Measurements from ENCODE around the gene NXPH1. TPM values are rescaled to one million over a fixed set of nuclear protein-coding genes. Genes with fewer than 3 reads are reported as not detected.

Gene NXPH1
- total and polyA plus RNA-seq, 7 donors: not detected

- Histone ChIP-seq H3K4me3 (no peak overlapping the region), H3K27ac (no peak overlapping the region), H3K27me3 (ENCODE audit: insufficient read depth in 3 of 3, low read length in 2 of 3) (no peaks in the 10 kb centered on the region), H3K9me3 (peaks cover 11% of the 10 kb centered on the region), H3K4me1 (no peaks in the 10 kb centered on the region), H3K36me3 (ENCODE audit: insufficient read depth in 1 of 2, low read depth in 1 of 2) (no peaks in the 10 kb centered on the region)
- intact Hi-C loops (cut with DNase I): no loop called here
- DNase-seq (peak in 1 of 2 donors; percentile 9), ATAC-seq (no peak)
- no peak for TF ChIP-seq CTCF (IDR thresholded peaks at IDR 0.05)
- WGBS, 3 donors: 10 to 24% (median 12%) methylated on average over 4 of the region's 4 CpGs
These were observed 48.5 kb downstream of the NXPH1 start for GRCh38 chr7:8481752-8482446.

- intact Hi-C loops (cut with DNase I): no loop called here
- H3K36me3 ChIP-seq (ENCODE audit: insufficient read depth in 1 of 2, low read depth in 1 of 2): no peaks in the 10 kb centered on the region
- TF ChIP-seq CTCF (IDR thresholded peaks at IDR 0.05): no peak
- H3K27me3 ChIP-seq (ENCODE audit: insufficient read depth in 3 of 3, low read length in 2 of 3): no peaks in the 10 kb centered on the region
- no peak overlapping the region for H3K27ac ChIP-seq
- H3K4me1 ChIP-seq: no peaks in the 10 kb centered on the region
- H3K9me3 ChIP-seq: no peaks in the 10 kb centered on the region
- ATAC-seq (no peak), DNase-seq (no peak)
- H3K4me3 ChIP-seq: no peak overlapping the region
- 81 to 83% (median 83%) methylated on average over 4 of the region's 4 CpGs for WGBS, 3 donors
These were observed 57.1 kb downstream of the NXPH1 start for GRCh38 chr7:8490391-8491045.

- no peak for DNase-seq
- Histone ChIP-seq H3K9me3 (no peaks in the 10 kb centered on the region), H3K27ac (no peak overlapping the region), H3K36me3 (ENCODE audit: insufficient read depth in 1 of 2, low read depth in 1 of 2) (no peaks in the 10 kb centered on the region), H3K27me3 (ENCODE audit: insufficient read depth in 3 of 3, low read length in 2 of 3) (no peaks in the 10 kb centered on the region), H3K4me3 (no peak overlapping the region), H3K4me1 (no peaks in the 10 kb centered on the region)
- WGBS, 3 donors: 41 to 55% (median 42%) methylated on average over 3 of the region's 3 CpGs
- no peak for ATAC-seq
- TF ChIP-seq CTCF (IDR thresholded peaks at IDR 0.05): no peak
- intact Hi-C loops (cut with DNase I): no loop called here
These were observed 57.7 kb downstream of the NXPH1 start for GRCh38 chr7:8491106-8491505.

GRCh38 chr7:8491544-8492489, 58.4 kb downstream of the NXPH1 start:
- Histone ChIP-seq H3K36me3 (ENCODE audit: insufficient read depth in 1 of 2, low read depth in 1 of 2) (no peaks in the 10 kb centered on the region), H3K27me3 (ENCODE audit: insufficient read depth in 3 of 3, low read length in 2 of 3) (no peaks in the 10 kb centered on the region), H3K4me1 (no peaks in the 10 kb centered on the region), H3K4me3 (no peak overlapping the region), H3K27ac (no peak overlapping the region), H3K9me3 (no peaks in the 10 kb centered on the region)
- WGBS, 3 donors: 66 to 80% (median 72%) methylated on average over 8 of the region's 8 CpGs
- ATAC-seq: no peak
- intact Hi-C loops (cut with DNase I): no loop called here
- TF ChIP-seq CTCF (IDR thresholded peaks at IDR 0.05): no peak
- DNase-seq: no peak
